Measurements from ENCODE around the gene BLOC1S1. TPM values are rescaled to one million over a fixed set of nuclear protein-coding genes. Genes with fewer than 3 reads are reported as not detected.
"Not testable (repeated sequence)": the region's sequence is repeated elsewhere in the genome, so short reads cannot be mapped to it uniquely, and the experiment has no call there.

Gene BLOC1S1
- total RNA-seq, 1 donor from 2014 or later = 67.3 TPM

DNA sequence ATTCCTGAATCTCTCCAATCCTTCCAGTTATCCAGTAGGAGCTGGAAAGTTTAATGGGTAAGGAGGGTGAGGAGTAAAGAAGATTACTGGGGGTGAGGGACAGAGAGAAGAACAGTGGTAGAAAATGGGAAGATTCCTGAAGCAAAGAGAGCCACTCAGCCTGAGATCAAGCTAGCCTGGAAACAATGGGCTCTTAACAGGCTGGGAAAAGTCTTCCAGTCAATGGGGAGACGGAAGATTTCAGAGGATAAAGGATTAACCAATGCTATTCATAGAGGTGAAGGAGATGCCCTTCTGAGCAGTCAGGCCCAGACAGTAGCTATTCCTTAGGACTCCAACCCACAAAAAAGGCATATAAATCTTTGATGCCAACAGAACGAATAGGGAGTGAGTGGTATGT lies 41.9 kb downstream of the BLOC1S1 start:
- Mint-ChIP-seq H3K4me3 (ENCODE audit: unreplicated experiment) (no peak overlapping the region), H3K27ac (ENCODE audit: unreplicated experiment) (peak overlapping the region; percentile 75), H3K4me1 (ENCODE audit: low read depth) (peaks cover 4% of the 10 kb centered on the region), H3K27me3 (ENCODE audit: low read depth) (no peaks in the 10 kb centered on the region), H3K36me3 (ENCODE audit: low read depth) (peaks cover 36% of the 10 kb centered on the region), H3K9me3 (ENCODE audit: low read depth) (no peaks in the 10 kb centered on the region)
- TF ChIP-seq, protein P1, sequence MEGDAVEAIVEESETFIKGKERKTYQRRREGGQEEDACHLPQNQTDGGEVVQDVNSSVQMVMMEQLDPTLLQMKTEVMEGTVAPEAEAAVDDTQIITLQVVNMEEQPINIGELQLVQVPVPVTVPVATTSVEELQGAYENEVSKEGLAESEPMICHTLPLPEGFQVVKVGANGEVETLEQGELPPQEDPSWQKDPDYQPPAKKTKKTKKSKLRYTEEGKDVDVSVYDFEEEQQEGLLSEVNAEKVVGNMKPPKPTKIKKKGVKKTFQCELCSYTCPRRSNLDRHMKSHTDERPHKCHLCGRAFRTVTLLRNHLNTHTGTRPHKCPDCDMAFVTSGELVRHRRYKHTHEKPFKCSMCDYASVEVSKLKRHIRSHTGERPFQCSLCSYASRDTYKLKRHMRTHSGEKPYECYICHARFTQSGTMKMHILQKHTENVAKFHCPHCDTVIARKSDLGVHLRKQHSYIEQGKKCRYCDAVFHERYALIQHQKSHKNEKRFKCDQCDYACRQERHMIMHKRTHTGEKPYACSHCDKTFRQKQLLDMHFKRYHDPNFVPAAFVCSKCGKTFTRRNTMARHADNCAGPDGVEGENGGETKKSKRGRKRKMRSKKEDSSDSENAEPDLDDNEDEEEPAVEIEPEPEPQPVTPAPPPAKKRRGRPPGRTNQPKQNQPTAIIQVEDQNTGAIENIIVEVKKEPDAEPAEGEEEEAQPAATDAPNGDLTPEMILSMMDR (IDR thresholded peaks at IDR 0.05) = no peak
- DNase-seq (ENCODE audit: low spot score) = no peak

DNA sequence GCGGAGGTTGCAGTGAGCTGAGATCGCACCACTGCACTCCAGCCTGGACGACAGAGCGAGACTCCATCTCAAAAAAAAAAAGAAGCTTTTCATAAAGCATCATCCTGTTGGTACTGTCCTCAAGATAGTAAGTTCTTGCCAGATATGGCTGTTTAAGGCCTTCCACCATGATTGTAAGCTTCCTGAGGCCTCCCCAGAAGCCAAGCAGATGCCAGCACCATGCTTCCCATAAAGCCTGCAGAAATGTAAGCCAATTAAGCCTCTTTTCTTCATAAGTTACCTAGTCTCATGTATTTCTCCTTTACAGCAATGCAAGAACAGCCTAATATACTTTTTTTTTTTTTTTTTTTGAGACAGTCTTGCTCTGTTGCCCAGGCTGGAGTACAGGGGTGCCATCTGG lies 42.7 kb downstream of the BLOC1S1 start:
- H3K27me3 Mint-ChIP-seq (ENCODE audit: low read depth); H3K9me3 Mint-ChIP-seq (ENCODE audit: low read depth); H3K27ac Mint-ChIP-seq (ENCODE audit: unreplicated experiment); H3K4me1 Mint-ChIP-seq (ENCODE audit: low read depth); H3K4me3 Mint-ChIP-seq (ENCODE audit: unreplicated experiment); DNase-seq (ENCODE audit: low spot score): not testable (repeated sequence)
- peaks cover 32% of the 10 kb centered on the region for H3K36me3 Mint-ChIP-seq (ENCODE audit: low read depth)

DNA sequence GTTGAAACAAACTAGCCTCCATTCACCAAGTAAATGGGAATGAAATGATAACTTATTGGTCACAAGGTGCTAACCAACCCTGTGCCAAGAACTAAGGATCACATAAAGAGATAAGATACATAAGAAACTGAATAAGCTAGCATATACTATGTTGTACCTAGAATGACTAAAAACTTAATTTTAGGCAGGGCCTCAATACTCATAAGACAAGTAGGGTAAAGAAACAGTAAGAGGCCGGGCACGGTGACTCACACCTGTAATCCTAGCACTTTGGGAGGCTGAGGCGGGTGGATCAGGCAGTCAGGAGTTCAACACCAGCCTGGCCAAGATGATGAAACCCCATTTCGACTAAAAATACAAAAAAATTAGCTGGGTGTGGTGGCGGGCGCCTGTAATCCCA lies 44.8 kb downstream of the BLOC1S1 start:
- no peaks in the 10 kb centered on the region for H3K27me3 Mint-ChIP-seq (ENCODE audit: low read depth)
- no peak overlapping the region for H3K4me3 Mint-ChIP-seq (ENCODE audit: unreplicated experiment)
- TF ChIP-seq, protein P1 (IDR thresholded peaks at IDR 0.05) = no peak

DNA sequence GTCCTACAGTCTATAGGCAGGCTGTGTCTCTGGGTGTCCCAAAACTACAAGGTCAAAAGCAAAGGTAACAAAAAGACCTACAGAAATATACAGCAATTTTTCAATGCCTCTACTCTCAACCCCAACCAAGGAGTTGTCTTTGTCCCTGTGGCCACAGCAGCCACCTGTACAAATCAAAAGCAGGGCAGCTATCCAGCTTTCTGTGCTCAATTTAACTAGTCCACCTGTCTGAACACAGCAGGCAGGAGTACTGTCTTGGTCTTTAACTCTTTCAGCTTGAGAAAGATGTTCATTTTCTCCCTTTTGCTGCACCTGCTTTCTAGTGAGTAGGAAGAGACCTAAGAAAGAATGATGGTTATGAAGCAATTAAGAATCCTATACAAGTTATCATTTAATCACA lies 46.8 kb downstream of the BLOC1S1 start:
- TF ChIP-seq, protein P1 (IDR thresholded peaks at IDR 0.05) = no peak
- H3K9me3 Mint-ChIP-seq (ENCODE audit: low read depth) = no peaks in the 10 kb centered on the region
- peaks cover 24% of the 10 kb centered on the region for H3K36me3 Mint-ChIP-seq (ENCODE audit: low read depth)

More for the DNA sequence above, 44.8 kb downstream of the BLOC1S1 start:
- no peaks in the 10 kb centered on the region for H3K4me1 Mint-ChIP-seq (ENCODE audit: low read depth)
- no peak overlapping the region for H3K27ac Mint-ChIP-seq (ENCODE audit: unreplicated experiment)
- DNase-seq (ENCODE audit: low spot score) = no peak
- no peaks in the 10 kb centered on the region for H3K9me3 Mint-ChIP-seq (ENCODE audit: low read depth)
- H3K36me3 Mint-ChIP-seq (ENCODE audit: low read depth) = peaks cover 25% of the 10 kb centered on the region

GRCh38 chr12:55765736-55766290 lies 50.0 kb downstream of the BLOC1S1 start:
- Mint-ChIP-seq H3K27ac (ENCODE audit: unreplicated experiment) (no peak overlapping the region), H3K9me3 (ENCODE audit: low read depth) (no peaks in the 10 kb centered on the region), H3K4me3 (ENCODE audit: unreplicated experiment) (no peak overlapping the region), H3K36me3 (ENCODE audit: low read depth) (peaks cover 14% of the 10 kb centered on the region), H3K4me1 (ENCODE audit: low read depth) (no peaks in the 10 kb centered on the region), H3K27me3 (ENCODE audit: low read depth) (no peaks in the 10 kb centered on the region)
- TF ChIP-seq, protein P1 (IDR thresholded peaks at IDR 0.05) = no peak
- DNase-seq (ENCODE audit: low spot score) = no peak

More for the DNA sequence above, 46.8 kb downstream of the BLOC1S1 start:
- no peak overlapping the region for H3K4me3 Mint-ChIP-seq (ENCODE audit: unreplicated experiment)
- DNase-seq (ENCODE audit: low spot score) = no peak
- no peak overlapping the region for H3K27ac Mint-ChIP-seq (ENCODE audit: unreplicated experiment)
- no peaks in the 10 kb centered on the region for H3K27me3 Mint-ChIP-seq (ENCODE audit: low read depth)
- H3K4me1 Mint-ChIP-seq (ENCODE audit: low read depth) = no peaks in the 10 kb centered on the region

DNA sequence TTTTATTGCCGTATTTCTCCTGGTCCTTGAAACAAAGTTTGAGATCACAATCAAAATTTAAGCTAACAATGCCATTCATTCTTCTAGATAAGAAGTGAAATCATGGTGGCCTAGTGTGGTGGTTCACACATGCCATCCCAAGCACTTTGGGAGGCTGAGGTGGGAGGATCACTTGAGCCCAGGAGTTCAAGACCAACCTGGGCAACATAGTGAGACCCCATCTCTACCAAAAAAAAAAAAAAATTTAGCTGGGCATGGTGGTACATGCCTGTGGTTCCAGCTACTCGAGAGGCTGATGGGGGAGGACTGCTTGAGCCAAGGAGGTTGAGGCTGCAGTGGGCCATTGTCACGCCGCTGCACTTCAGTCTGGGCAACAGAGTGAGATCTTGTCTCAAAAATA lies 51.3 kb downstream of the BLOC1S1 start:
- DNase-seq (ENCODE audit: low spot score) = no peak
- Mint-ChIP-seq H3K27me3 (ENCODE audit: low read depth) (no peaks in the 10 kb centered on the region), H3K27ac (ENCODE audit: unreplicated experiment) (peak overlapping the region; percentile 54), H3K4me3 (ENCODE audit: unreplicated experiment) (no peak overlapping the region), H3K36me3 (ENCODE audit: low read depth) (peaks cover 10% of the 10 kb centered on the region), H3K4me1 (ENCODE audit: low read depth) (no peaks in the 10 kb centered on the region), H3K9me3 (ENCODE audit: low read depth) (no peaks in the 10 kb centered on the region)
- TF ChIP-seq, protein P1 (IDR thresholded peaks at IDR 0.05) = no peak
